SK-N-SH treated with all-trans-retinoic acid at 6 μM for 48 hours (cell line): Measurements from ENCODE around the gene NAA20.

ENCODE experiments used
- ESRRG ChIP-seq: fragments of 250-450 bp; sonication (Bioruptor Pico); IDR thresholded peaks from 2 replicates; pipeline ENCODE4 v1.6.1; 2021; ENCODE audit warnings: mild to moderate bottlenecking
- RARB ChIP-seq: fragments of 250-450 bp; sonication (Bioruptor Pico); IDR thresholded peaks from 2 replicates; pipeline ENCODE4 v1.8.0; 2021; ENCODE audit warnings: mild to moderate bottlenecking, moderate library complexity
- SNAI2 ChIP-seq: fragments of 250-450 bp; sonication (Bioruptor Pico); IDR thresholded peaks from 2 replicates; pipeline ENCODE4 v1.5.0; 2020; ENCODE audit warnings: mild to moderate bottlenecking, moderate library complexity
- TF ChIP-seq, protein P1 (sequence below): fragments of 250-450 bp; sonication (Bioruptor Pico); IDR thresholded peaks from 2 replicates; pipeline ENCODE4 v1.5.1; 2020; ENCODE audit warnings: low read depth, mild to moderate bottlenecking, moderate library complexity

DNA sequence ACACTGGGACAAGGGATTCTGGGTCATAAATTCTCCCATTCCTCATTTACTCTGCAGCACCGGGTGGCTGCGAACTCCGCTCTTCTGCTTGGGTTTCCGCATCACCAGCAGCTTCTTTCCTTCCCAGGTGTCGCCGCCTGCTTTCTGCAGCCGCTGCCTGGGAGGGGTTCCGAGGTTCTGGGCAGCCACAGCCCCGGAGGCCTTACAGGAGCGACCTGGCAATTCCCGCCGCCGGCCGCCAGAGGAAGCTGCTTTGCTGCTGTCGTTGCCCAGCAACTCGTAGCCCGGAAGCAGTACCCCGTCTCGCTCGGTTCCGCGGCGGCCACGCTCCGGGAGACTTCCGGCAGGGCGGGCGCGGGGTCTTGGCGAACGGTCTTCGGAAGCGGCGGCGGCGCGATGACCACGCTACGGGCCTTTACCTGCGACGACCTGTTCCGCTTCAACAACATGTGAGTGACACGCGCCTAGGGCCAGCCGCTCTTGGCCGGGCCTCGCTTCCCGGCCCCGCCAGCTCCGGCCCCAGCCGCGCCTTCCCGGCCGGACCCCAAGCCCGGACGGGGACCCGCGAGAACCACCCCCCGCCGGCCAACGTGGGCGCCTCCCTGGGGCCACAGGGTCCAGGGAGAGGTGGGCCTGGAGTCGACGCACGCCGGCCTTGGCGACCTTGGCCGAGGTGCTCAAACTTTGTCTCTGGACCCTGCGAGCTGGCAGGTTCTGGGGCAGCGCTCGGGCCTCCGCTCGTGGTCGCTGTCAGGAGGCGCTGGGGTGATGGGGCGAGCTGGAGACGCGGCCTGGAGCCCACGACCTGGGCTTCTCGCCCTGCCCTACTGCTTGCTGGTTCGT is at the start of gene NAA20:
- TF ChIP-seq SNAI2: no peak
- no peak for TF ChIP-seq RARB (CRISPR knock-in tag)
- no peak for TF ChIP-seq ESRRG (CRISPR knock-in tag)
- TF ChIP-seq, protein P1, sequence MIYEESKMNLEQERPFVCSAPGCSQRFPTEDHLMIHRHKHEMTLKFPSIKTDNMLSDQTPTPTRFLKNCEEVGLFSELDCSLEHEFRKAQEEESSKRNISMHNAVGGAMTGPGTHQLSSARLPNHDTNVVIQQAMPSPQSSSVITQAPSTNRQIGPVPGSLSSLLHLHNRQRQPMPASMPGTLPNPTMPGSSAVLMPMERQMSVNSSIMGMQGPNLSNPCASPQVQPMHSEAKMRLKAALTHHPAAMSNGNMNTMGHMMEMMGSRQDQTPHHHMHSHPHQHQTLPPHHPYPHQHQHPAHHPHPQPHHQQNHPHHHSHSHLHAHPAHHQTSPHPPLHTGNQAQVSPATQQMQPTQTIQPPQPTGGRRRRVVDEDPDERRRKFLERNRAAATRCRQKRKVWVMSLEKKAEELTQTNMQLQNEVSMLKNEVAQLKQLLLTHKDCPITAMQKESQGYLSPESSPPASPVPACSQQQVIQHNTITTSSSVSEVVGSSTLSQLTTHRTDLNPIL (CRISPR knock-in tag): no peak
